ENCODE data around the gene ZNF831.

GRCh38 chr20:59289994-59290393 lies 126.4 kb downstream of the ZNF831 start:
- TF ChIP-seq, protein P1, sequence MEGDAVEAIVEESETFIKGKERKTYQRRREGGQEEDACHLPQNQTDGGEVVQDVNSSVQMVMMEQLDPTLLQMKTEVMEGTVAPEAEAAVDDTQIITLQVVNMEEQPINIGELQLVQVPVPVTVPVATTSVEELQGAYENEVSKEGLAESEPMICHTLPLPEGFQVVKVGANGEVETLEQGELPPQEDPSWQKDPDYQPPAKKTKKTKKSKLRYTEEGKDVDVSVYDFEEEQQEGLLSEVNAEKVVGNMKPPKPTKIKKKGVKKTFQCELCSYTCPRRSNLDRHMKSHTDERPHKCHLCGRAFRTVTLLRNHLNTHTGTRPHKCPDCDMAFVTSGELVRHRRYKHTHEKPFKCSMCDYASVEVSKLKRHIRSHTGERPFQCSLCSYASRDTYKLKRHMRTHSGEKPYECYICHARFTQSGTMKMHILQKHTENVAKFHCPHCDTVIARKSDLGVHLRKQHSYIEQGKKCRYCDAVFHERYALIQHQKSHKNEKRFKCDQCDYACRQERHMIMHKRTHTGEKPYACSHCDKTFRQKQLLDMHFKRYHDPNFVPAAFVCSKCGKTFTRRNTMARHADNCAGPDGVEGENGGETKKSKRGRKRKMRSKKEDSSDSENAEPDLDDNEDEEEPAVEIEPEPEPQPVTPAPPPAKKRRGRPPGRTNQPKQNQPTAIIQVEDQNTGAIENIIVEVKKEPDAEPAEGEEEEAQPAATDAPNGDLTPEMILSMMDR (conservative IDR thresholded peaks at IDR 0.05 in 1 of 2, IDR thresholded peaks at IDR 0.05 in 1 of 2; ENCODE audit: extremely low read depth in 1 of 2, insufficient read depth in 1 of 2, low read depth in 1 of 2, low read length in 2 of 2), result no peak
- no peak for TF ChIP-seq EZH2 (IDR thresholded peaks at IDR 0.05; ENCODE audit: borderline replicate concordance, low read length)

Data from mammary epithelial cell (primary cell).